ENCODE measurements around the gene RYR1. TPM values are rescaled to one million over a fixed set of nuclear protein-coding genes. Genes with fewer than 3 reads are reported as not detected.
"Not testable (repeated sequence)": the region's sequence is repeated elsewhere in the genome, so short reads cannot be mapped to it uniquely, and the experiment has no call there.

The RYR1 gene
- total RNA-seq, 1 donor from 2014 or later: 0.03 TPM

DNA sequence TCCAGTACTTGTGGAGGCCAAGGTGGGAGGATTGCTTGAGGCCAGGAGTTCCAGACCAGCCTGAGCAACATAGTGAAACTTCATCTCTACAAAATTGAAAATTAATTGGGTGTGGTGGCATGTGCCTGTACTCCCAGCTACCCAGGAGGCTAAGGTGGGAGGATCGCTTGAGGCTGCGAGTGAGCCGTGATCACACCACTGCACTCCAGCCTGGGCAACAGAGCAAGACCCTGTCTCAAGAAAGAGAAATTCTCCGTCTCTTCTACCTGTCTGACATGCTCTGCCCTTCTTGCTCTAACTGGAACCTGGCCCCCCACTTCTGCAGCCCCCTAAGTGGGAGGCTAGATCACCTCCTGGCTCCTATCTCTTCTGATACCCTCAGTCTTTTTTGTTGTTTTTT, 192.9 kb downstream of the RYR1 start:
- DNase-seq (ENCODE audit: extremely low spot score, unreplicated experiment): no peak
- TF ChIP-seq, protein P1, sequence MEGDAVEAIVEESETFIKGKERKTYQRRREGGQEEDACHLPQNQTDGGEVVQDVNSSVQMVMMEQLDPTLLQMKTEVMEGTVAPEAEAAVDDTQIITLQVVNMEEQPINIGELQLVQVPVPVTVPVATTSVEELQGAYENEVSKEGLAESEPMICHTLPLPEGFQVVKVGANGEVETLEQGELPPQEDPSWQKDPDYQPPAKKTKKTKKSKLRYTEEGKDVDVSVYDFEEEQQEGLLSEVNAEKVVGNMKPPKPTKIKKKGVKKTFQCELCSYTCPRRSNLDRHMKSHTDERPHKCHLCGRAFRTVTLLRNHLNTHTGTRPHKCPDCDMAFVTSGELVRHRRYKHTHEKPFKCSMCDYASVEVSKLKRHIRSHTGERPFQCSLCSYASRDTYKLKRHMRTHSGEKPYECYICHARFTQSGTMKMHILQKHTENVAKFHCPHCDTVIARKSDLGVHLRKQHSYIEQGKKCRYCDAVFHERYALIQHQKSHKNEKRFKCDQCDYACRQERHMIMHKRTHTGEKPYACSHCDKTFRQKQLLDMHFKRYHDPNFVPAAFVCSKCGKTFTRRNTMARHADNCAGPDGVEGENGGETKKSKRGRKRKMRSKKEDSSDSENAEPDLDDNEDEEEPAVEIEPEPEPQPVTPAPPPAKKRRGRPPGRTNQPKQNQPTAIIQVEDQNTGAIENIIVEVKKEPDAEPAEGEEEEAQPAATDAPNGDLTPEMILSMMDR (IDR thresholded peaks at IDR 0.05): no peak
- H3K4me3 Mint-ChIP-seq (ENCODE audit: unreplicated experiment): no peak overlapping the region

DNA sequence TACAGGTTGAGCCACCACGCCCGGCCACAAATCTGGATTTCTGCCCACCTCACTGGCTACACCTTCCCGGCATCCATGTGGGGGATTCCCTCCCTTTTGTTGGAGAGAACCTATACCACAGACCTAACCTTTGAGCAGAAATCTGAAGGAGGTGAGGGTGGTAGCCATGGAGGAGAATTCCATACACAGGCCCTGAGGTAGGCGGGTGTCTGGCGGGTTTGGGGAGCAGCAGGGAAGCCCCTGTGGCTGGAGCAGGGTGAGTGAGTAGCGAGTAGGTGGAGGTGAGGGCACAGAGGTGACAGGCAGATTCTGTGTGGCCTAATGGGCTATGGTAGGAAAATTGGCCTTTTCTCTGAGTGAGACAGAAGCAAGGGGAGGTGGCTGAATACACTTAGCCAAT, 196.1 kb downstream of the RYR1 start:
- Mint-ChIP-seq H3K4me1 (ENCODE audit: unreplicated experiment) (peaks cover 2% of the 10 kb centered on the region), H3K36me3 (ENCODE audit: unreplicated experiment) (peaks cover 29% of the 10 kb centered on the region), H3K9me3 (ENCODE audit: unreplicated experiment) (no peaks in the 10 kb centered on the region), H3K27me3 (ENCODE audit: unreplicated experiment) (no peaks in the 10 kb centered on the region), H3K4me3 (ENCODE audit: unreplicated experiment) (no peak overlapping the region), H3K27ac (ENCODE audit: unreplicated experiment) (no peak overlapping the region)
- DNase-seq (ENCODE audit: extremely low spot score, unreplicated experiment): no peak
- TF ChIP-seq, protein P1 (IDR thresholded peaks at IDR 0.05): no peak

More for the DNA sequence above, 192.9 kb downstream of the RYR1 start:
- no peaks in the 10 kb centered on the region for H3K4me1 Mint-ChIP-seq (ENCODE audit: unreplicated experiment)
- peaks cover 35% of the 10 kb centered on the region for H3K36me3 Mint-ChIP-seq (ENCODE audit: unreplicated experiment)
- H3K27ac Mint-ChIP-seq (ENCODE audit: unreplicated experiment): no peak overlapping the region
- H3K9me3 Mint-ChIP-seq (ENCODE audit: unreplicated experiment): no peaks in the 10 kb centered on the region
- H3K27me3 Mint-ChIP-seq (ENCODE audit: unreplicated experiment): no peaks in the 10 kb centered on the region

DNA sequence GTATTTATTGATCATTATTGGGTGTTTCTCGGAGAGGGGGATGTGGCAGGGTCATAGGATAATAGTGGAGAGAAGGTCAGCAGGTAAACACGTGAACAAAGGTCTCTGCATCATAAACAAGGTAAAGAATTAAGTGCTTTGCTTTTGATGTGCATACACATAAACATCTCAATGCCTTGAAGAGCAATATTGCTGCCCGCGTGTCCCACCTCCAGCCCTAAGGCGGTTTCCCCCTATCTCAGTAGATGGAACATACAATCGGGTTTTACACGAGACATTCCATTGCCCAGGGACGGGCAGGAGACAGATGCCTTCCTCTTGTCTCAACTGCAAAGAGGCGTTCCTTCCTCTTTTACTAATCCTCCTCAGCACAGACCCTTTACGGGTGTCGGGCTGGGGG, 197.8 kb downstream of the RYR1 start:
- DNase-seq (ENCODE audit: extremely low spot score, unreplicated experiment); H3K4me1 Mint-ChIP-seq (ENCODE audit: unreplicated experiment); H3K4me3 Mint-ChIP-seq (ENCODE audit: unreplicated experiment); H3K27ac Mint-ChIP-seq (ENCODE audit: unreplicated experiment); H3K27me3 Mint-ChIP-seq (ENCODE audit: unreplicated experiment); H3K9me3 Mint-ChIP-seq (ENCODE audit: unreplicated experiment): not testable (repeated sequence)
- peaks cover 31% of the 10 kb centered on the region for H3K36me3 Mint-ChIP-seq (ENCODE audit: unreplicated experiment)

DNA sequence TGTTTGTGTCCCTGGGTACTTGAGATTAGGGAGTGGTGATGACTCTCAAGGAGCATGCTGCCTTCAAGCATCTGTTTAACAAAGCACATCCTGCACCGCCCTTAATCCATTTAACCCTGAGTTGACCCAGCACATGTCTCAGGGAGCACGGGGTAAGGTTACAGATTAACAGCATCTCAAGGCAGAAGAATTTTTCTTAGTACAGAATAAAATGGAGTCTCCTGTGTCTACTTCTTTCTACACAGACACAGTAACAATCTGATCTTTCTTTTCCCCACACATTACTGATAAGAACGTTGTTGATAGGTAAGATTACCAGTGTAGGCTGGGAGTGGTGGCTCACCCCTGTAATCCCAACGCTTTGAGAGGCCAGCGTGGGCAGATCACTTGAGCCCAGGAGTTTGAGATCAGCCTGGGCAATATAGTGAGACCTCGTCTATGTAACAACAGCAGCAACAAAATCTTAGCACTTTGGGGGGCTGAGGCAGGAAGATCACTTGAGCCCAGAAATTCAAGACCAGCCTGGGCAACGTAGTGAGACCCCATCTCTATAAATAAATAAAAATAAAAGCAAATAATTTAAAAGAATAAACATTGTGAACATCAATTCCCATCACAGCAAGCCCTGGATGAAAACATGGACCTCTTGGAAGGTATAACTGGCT, 198.5 kb downstream of the RYR1 start:
- not testable (repeated sequence) for H3K27ac Mint-ChIP-seq (ENCODE audit: unreplicated experiment); H3K4me1 Mint-ChIP-seq (ENCODE audit: unreplicated experiment); H3K4me3 Mint-ChIP-seq (ENCODE audit: unreplicated experiment); DNase-seq (ENCODE audit: extremely low spot score, unreplicated experiment); H3K9me3 Mint-ChIP-seq (ENCODE audit: unreplicated experiment); H3K27me3 Mint-ChIP-seq (ENCODE audit: unreplicated experiment)
- H3K36me3 Mint-ChIP-seq (ENCODE audit: unreplicated experiment): peaks cover 29% of the 10 kb centered on the region

DNA sequence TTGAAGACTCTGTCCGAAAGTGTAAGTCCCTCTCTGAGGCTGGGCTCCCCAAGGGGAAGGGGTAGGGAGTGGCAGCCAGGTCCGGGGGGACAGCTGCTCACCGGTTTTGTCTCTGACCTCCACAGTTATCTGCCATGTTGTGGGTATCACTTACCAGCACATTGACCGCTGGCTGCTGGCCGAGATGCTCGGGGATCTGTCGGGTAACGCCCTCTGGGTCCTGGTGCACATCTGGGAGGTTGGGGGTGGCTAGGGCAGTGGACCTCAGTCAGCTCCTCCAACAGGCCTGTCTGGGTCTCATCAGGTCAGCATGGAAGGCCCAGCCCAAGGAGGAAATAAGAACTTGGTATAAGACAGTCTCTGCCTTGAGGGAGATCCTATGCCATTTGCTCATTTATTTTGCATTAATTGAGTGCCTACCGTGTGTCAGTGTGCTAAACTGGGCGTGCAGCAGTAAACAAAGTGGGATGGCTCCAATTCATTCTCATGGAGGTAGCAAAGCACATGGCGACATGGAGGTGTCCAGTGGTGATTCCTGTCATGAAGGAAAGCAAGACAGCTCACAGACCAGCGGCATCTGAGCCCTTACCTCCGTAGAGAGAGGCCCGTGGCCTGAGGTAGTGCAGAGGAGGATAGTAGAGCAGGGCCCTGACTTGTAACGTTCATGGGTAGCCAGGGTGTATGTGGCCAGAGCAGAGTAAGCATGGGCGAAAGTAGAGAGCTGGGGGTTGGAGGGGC, 199.2 kb downstream of the RYR1 start:
- H3K27ac Mint-ChIP-seq (ENCODE audit: unreplicated experiment): no peak overlapping the region
- no peaks in the 10 kb centered on the region for H3K9me3 Mint-ChIP-seq (ENCODE audit: unreplicated experiment)
- TF ChIP-seq, protein P1 (IDR thresholded peaks at IDR 0.05): no peak
- peaks cover 27% of the 10 kb centered on the region for H3K36me3 Mint-ChIP-seq (ENCODE audit: unreplicated experiment)
- no peak for DNase-seq (ENCODE audit: extremely low spot score, unreplicated experiment)
- no peaks in the 10 kb centered on the region for H3K27me3 Mint-ChIP-seq (ENCODE audit: unreplicated experiment)
- H3K4me1 Mint-ChIP-seq (ENCODE audit: unreplicated experiment): peaks cover 7% of the 10 kb centered on the region
- H3K4me3 Mint-ChIP-seq (ENCODE audit: unreplicated experiment): no peak overlapping the region

DNA sequence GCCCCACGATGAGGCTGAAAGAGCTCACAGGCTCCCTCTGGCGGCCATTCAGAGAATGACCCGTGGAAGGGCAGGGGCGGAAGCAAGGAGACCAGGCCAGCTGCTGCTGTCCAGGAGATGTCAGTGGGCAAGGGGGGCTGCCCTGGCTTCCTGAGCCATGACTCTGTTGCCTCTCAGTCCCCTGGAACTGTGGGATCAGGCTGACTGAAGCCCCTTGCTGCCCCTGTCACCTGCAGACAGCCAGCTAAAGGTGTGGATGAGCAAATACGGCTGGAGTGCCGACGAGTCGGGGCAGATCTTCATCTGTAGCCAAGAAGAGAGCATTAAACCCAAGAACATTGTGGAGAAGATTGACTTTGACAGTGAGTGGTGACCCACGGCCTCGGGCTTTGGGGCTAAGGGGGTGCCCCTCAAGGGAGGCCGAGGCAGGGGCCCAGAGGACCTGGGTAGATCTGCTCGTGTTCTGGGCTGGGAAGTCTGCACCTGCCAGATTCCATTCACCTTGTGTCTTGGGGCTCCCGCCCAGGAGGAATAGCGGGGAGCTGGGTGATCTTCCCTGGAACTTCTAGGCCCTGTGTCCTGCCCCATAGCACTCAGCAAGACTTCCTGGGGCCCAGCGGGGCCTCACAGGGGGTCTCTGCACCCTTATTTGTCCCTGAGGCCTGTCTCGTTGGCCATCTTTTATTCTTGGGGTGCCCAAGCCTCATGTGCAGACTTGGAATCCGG, 201.4 kb downstream of the RYR1 start:
- Mint-ChIP-seq H3K27me3 (ENCODE audit: unreplicated experiment) (no peaks in the 10 kb centered on the region), H3K27ac (ENCODE audit: unreplicated experiment) (peak overlapping the region; percentile 74), H3K4me3 (ENCODE audit: unreplicated experiment) (no peak overlapping the region), H3K9me3 (ENCODE audit: unreplicated experiment) (no peaks in the 10 kb centered on the region), H3K4me1 (ENCODE audit: unreplicated experiment) (peaks cover 7% of the 10 kb centered on the region), H3K36me3 (ENCODE audit: unreplicated experiment) (peaks cover 22% of the 10 kb centered on the region)
- TF ChIP-seq, protein P1 (IDR thresholded peaks at IDR 0.05): peak; percentile 97
- DNase-seq (ENCODE audit: extremely low spot score, unreplicated experiment): peak; percentile 93
